ENCODE measurements around the gene S100A4.

- no peak for TF ChIP-seq CTCF (IDR thresholded peaks at IDR 0.05)
- TF ChIP-seq POLR2A (IDR thresholded peaks at IDR 0.05) = no peak
These were observed 2.2 kb upstream of the S100A4 start for GRCh38 chr1:153547560-153548551.
